SK-N-SH treated with all-trans-retinoic acid at 6 μM for 48 hours (cell line): ENCODE data around the gene FOSL1.

Experiments used
- ATAC-seq: fragments of 200-7000 bp; cut with Tn5 transposase; 3 replicates; pipeline ENCODE4 v1.9.1; 2020; ENCODE audit warnings: mild to moderate bottlenecking, moderate library complexity
- ARNTL ChIP-seq: fragments of 450-650 bp; formaldehyde crosslinking; IDR thresholded peaks from 2 replicates; pipeline ENCODE4 v1.5.0; 2020; ENCODE audit warnings: low read depth, mild to moderate bottlenecking, moderate library complexity, borderline replicate concordance
- BACH2 ChIP-seq: fragments of 250-450 bp; sonication (Bioruptor Pico); IDR thresholded peaks from 2 replicates; pipeline ENCODE4 v1.9.0; 2021; ENCODE audit warnings: mild to moderate bottlenecking, borderline replicate concordance
- CSDC2 ChIP-seq: fragments of 250-450 bp; sonication (Bioruptor Pico); IDR thresholded peaks from 2 replicates; pipeline ENCODE4 v1.5.0; 2020; ENCODE audit warnings: mild to moderate bottlenecking, moderate library complexity
- ESRRG ChIP-seq: fragments of 250-450 bp; sonication (Bioruptor Pico); IDR thresholded peaks from 2 replicates; pipeline ENCODE4 v1.6.1; 2021; ENCODE audit warnings: mild to moderate bottlenecking
- GLIS3 ChIP-seq: fragments of 250-450 bp; sonication (Bioruptor Pico); IDR thresholded peaks from 2 replicates; pipeline ENCODE4 v1.5.0; 2020; ENCODE audit warnings: mild to moderate bottlenecking, moderate library complexity
- ISL1 ChIP-seq: fragments of 250-450 bp; sonication (Bioruptor Pico); IDR thresholded peaks from 2 replicates; pipeline ENCODE4 v2.1.2; 2022; ENCODE audit warnings: mild to moderate bottlenecking, moderate library complexity
- OSR1 ChIP-seq: fragments of 250-450 bp; sonication (Bioruptor Pico); IDR thresholded peaks from 2 replicates; pipeline ENCODE4 v1.8.0; 2022; ENCODE audit warnings: moderate library complexity, mild to moderate bottlenecking, inconsistent platforms
- PPARA ChIP-seq: fragments of 250-450 bp; sonication (Bioruptor Pico); IDR thresholded peaks from 2 replicates; pipeline ENCODE4 v1.5.0; 2020; ENCODE audit warnings: mild to moderate bottlenecking, borderline replicate concordance
- RARB ChIP-seq: fragments of 250-450 bp; sonication (Bioruptor Pico); IDR thresholded peaks from 2 replicates; pipeline ENCODE4 v1.8.0; 2021; ENCODE audit warnings: mild to moderate bottlenecking, moderate library complexity
- SNAI2 ChIP-seq: fragments of 250-450 bp; sonication (Bioruptor Pico); IDR thresholded peaks from 2 replicates; pipeline ENCODE4 v1.5.0; 2020; ENCODE audit warnings: mild to moderate bottlenecking, moderate library complexity
- TCF4 ChIP-seq: fragments of 250-450 bp; sonication (Bioruptor Pico); IDR thresholded peaks from 2 replicates; pipeline ENCODE4 v1.8.0; 2021; ENCODE audit warnings: mild to moderate bottlenecking, moderate library complexity, borderline replicate concordance
- TOX ChIP-seq: fragments of 250-450 bp; sonication (Bioruptor Pico); IDR thresholded peaks from 2 replicates; pipeline ENCODE4 v1.8.0; 2021; ENCODE audit warnings: mild to moderate bottlenecking, moderate library complexity, borderline replicate concordance
- ZC3H10 ChIP-seq: fragments of 250-450 bp; sonication (Bioruptor Pico); IDR thresholded peaks from 2 replicates; pipeline ENCODE4 v1.5.1; 2021; ENCODE audit warnings: mild to moderate bottlenecking, moderate library complexity
- ZFP30 ChIP-seq: fragments of 450-650 bp; formaldehyde crosslinking; IDR thresholded peaks from 2 replicates; pipeline ENCODE4 v1.5.0; 2022; ENCODE audit warnings: mild to moderate bottlenecking, moderate library complexity
- ZNF565 ChIP-seq: fragments of 450-650 bp; formaldehyde crosslinking; conservative IDR thresholded peaks from 2 replicates; pipeline ENCODE4 v1.5.0; 2020; ENCODE audit warnings: low read depth, mild to moderate bottlenecking, moderate library complexity
- ZNF70 ChIP-seq: fragments of 450-650 bp; formaldehyde crosslinking; IDR thresholded peaks from 2 replicates; pipeline ENCODE4 v1.5.0; 2020; ENCODE audit warnings: mild to moderate bottlenecking, moderate library complexity
- ZNF8 ChIP-seq: fragments of 450-650 bp; formaldehyde crosslinking; IDR thresholded peaks from 2 replicates; pipeline ENCODE4 v1.5.0; 2020; ENCODE audit warnings: mild to moderate bottlenecking, moderate library complexity
- TF ChIP-seq, protein P1 (sequence below): fragments of 250-450 bp; sonication (Bioruptor Pico); IDR thresholded peaks from 2 replicates; pipeline ENCODE4 v1.8.0; 2021; ENCODE audit warnings: low read depth, mild to moderate bottlenecking, moderate library complexity, borderline replicate concordance
- TF ChIP-seq, protein P2 (sequence below): fragments of 250-450 bp; sonication (Bioruptor Pico); IDR thresholded peaks from 2 replicates; pipeline ENCODE4 v1.5.1; 2021; ENCODE audit warnings: mild to moderate bottlenecking, moderate library complexity
- TF ChIP-seq, protein P3 (sequence below): fragments of 250-450 bp; sonication (Bioruptor Pico); IDR thresholded peaks from 2 replicates; pipeline ENCODE4 v1.8.0; 2020; ENCODE audit warnings: mild to moderate bottlenecking, moderate library complexity, borderline replicate concordance
- TF ChIP-seq, protein P4 (sequence below): fragments of 250-450 bp; sonication (Bioruptor Pico); IDR thresholded peaks from 2 replicates; pipeline ENCODE4 v1.5.1; 2020; ENCODE audit warnings: low read depth, mild to moderate bottlenecking, moderate library complexity
- TF ChIP-seq, protein P5 (sequence below): fragments of 250-450 bp; sonication (Bioruptor Pico); IDR thresholded peaks from 2 replicates; pipeline ENCODE4 v1.5.0; 2020; ENCODE audit warnings: mild to moderate bottlenecking, moderate library complexity

Gene FOSL1

DNA sequence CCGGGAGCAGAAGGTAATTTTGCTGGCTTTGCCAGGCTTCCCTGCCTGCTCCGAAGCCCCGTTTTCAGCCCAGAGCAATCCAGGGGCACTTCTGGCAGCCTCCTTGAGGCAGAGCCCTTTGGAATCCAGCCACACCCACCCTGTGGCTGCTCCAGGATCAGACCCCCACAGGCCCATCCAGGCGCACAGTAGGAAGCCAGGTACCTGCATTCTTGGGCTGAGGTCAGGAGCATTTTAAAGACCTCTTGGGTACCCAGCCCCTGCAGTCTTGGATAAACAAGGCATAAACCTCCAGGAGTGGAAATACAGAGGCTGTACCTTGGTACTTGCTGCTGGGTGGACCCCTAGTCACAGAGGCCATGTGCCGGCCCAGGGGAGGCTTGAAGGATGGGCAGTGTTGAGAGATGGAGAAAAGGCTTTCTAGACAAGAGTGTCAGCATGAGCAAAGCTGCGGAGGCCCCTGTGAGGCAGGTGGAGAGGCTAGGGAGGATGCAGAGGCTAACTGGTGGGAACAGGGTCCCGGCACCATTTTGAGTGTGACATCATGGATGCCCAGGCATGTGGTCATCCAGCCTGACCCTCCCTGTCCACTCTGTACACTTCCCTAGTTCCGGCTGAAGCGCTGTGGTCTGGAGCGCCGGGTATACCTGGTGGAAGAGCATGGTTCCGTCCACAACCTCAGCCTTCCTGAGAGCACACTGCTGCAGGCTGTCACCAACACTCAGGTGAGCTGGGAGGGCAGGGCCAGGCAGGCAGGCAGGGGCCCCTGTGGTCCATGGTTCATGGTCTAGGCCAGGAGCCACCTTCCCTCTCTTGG lies 36.1 kb downstream of the FOSL1 start:
- ATAC-seq, result no peak
- no peak for TF ChIP-seq SNAI2
- TF ChIP-seq, protein P1, sequence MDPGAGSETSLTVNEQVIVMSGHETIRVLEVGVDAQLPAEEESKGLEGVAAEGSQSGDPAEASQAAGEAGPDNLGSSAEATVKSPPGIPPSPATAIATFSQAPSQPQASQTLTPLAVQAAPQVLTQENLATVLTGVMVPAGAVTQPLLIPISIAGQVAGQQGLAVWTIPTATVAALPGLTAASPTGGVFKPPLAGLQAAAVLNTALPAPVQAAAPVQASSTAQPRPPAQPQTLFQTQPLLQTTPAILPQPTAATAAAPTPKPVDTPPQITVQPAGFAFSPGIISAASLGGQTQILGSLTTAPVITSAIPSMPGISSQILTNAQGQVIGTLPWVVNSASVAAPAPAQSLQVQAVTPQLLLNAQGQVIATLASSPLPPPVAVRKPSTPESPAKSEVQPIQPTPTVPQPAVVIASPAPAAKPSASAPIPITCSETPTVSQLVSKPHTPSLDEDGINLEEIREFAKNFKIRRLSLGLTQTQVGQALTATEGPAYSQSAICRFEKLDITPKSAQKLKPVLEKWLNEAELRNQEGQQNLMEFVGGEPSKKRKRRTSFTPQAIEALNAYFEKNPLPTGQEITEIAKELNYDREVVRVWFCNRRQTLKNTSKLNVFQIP (CRISPR knock-in tag), result no peak
- TF ChIP-seq, protein P2, sequence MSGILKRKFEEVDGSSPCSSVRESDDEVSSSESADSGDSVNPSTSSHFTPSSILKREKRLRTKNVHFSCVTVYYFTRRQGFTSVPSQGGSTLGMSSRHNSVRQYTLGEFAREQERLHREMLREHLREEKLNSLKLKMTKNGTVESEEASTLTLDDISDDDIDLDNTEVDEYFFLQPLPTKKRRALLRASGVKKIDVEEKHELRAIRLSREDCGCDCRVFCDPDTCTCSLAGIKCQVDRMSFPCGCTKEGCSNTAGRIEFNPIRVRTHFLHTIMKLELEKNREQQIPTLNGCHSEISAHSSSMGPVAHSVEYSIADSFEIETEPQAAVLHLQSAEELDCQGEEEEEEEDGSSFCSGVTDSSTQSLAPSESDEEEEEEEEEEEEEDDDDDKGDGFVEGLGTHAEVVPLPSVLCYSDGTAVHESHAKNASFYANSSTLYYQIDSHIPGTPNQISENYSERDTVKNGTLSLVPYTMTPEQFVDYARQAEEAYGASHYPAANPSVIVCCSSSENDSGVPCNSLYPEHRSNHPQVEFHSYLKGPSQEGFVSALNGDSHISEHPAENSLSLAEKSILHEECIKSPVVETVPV, result no peak
- TF ChIP-seq ZNF565 (CRISPR knock-in tag), result no peak
- no peak for TF ChIP-seq TCF4 (CRISPR knock-in tag)
- TF ChIP-seq OSR1 (CRISPR knock-in tag), result no peak
- no peak for TF ChIP-seq BACH2
- TF ChIP-seq TOX (CRISPR knock-in tag), result no peak
- no peak for TF ChIP-seq CSDC2
- TF ChIP-seq RARB (CRISPR knock-in tag), result no peak
- no peak for TF ChIP-seq PPARA (CRISPR knock-in tag)
- no peak for TF ChIP-seq ARNTL (CRISPR knock-in tag)
- no peak for TF ChIP-seq GLIS3
- no peak for TF ChIP-seq ZNF8 (CRISPR knock-in tag)
- TF ChIP-seq, protein P3, sequence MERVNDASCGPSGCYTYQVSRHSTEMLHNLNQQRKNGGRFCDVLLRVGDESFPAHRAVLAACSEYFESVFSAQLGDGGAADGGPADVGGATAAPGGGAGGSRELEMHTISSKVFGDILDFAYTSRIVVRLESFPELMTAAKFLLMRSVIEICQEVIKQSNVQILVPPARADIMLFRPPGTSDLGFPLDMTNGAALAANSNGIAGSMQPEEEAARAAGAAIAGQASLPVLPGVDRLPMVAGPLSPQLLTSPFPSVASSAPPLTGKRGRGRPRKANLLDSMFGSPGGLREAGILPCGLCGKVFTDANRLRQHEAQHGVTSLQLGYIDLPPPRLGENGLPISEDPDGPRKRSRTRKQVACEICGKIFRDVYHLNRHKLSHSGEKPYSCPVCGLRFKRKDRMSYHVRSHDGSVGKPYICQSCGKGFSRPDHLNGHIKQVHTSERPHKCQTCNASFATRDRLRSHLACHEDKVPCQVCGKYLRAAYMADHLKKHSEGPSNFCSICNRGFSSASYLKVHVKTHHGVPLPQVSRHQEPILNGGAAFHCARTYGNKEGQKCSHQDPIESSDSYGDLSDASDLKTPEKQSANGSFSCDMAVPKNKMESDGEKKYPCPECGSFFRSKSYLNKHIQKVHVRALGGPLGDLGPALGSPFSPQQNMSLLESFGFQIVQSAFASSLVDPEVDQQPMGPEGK (CRISPR knock-in tag), result no peak
- TF ChIP-seq, protein P4, sequence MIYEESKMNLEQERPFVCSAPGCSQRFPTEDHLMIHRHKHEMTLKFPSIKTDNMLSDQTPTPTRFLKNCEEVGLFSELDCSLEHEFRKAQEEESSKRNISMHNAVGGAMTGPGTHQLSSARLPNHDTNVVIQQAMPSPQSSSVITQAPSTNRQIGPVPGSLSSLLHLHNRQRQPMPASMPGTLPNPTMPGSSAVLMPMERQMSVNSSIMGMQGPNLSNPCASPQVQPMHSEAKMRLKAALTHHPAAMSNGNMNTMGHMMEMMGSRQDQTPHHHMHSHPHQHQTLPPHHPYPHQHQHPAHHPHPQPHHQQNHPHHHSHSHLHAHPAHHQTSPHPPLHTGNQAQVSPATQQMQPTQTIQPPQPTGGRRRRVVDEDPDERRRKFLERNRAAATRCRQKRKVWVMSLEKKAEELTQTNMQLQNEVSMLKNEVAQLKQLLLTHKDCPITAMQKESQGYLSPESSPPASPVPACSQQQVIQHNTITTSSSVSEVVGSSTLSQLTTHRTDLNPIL (CRISPR knock-in tag), result no peak
- no peak for TF ChIP-seq ESRRG (CRISPR knock-in tag)

DNA sequence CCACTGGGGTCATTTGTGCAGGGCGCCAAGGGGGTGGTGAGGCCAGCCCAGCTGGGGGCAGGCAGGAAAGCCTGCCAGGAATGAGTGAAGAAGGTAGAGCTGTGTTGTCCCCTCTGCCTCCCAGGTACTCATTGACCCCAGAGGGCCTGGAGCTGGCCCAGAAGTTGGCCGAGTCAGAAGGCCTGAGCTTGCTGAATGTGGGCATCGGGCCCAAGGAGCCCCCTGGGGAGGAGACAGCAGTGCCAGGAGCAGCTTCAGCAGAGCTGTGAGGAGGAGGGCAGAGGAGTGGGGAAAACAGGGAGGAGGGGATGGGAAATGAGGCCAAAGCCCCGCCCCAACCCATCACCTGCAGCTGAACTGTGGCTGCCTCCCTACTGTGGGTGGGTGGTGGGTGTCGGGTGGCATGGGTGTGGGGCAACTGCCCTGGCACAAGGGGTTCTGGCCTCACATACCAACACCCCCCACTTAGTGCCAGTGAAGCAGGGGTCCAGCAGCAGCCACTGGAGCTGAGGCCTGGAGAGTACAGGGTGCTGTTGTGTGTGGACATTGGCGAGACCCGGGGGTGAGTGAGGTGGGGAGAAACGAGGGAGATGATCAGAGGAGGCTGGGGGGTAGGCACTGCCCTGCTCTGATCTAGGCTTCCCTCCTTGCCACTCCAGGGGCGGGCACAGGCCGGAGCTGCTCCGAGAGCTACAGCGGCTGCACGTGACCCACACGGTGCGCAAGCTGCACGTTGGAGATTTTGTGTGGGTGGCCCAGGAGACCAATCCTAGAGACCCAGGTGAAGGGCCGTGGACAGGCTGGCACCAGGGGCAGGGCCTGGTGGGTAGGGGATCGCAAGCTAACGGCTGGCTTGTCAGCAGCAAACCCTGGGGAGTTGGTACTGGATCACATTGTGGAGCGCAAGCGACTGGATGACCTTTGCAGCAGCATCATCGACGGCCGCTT lies 37.0 kb downstream of the FOSL1 start:
- ATAC-seq, result no peak
- TF ChIP-seq TCF4 (CRISPR knock-in tag), result no peak
- TF ChIP-seq ZFP30 (CRISPR knock-in tag), result no peak
- TF ChIP-seq, protein P3 (CRISPR knock-in tag), result no peak
- TF ChIP-seq ISL1 (CRISPR knock-in tag), result no peak
- TF ChIP-seq TOX (CRISPR knock-in tag), result no peak
- TF ChIP-seq ZNF565 (CRISPR knock-in tag), result no peak
- TF ChIP-seq, protein P5, sequence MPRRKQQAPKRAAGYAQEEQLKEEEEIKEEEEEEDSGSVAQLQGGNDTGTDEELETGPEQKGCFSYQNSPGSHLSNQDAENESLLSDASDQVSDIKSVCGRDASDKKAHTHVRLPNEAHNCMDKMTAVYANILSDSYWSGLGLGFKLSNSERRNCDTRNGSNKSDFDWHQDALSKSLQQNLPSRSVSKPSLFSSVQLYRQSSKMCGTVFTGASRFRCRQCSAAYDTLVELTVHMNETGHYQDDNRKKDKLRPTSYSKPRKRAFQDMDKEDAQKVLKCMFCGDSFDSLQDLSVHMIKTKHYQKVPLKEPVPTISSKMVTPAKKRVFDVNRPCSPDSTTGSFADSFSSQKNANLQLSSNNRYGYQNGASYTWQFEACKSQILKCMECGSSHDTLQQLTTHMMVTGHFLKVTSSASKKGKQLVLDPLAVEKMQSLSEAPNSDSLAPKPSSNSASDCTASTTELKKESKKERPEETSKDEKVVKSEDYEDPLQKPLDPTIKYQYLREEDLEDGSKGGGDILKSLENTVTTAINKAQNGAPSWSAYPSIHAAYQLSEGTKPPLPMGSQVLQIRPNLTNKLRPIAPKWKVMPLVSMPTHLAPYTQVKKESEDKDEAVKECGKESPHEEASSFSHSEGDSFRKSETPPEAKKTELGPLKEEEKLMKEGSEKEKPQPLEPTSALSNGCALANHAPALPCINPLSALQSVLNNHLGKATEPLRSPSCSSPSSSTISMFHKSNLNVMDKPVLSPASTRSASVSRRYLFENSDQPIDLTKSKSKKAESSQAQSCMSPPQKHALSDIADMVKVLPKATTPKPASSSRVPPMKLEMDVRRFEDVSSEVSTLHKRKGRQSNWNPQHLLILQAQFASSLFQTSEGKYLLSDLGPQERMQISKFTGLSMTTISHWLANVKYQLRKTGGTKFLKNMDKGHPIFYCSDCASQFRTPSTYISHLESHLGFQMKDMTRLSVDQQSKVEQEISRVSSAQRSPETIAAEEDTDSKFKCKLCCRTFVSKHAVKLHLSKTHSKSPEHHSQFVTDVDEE, result no peak
- TF ChIP-seq ZC3H10, result no peak
- TF ChIP-seq ESRRG (CRISPR knock-in tag), result no peak
- no peak for TF ChIP-seq ZNF70 (CRISPR knock-in tag)
- TF ChIP-seq ARNTL (CRISPR knock-in tag), result no peak
